Activated CD4-positive, alpha-beta T cell treated with anti-CD3 and anti-CD28 coated beads, Interleukin-2, amount 50 U/mL, for 24 hours (primary cell): ENCODE results near the gene DCTN2.
"Not testable (repeated sequence)": the region's sequence is repeated elsewhere in the genome, so short reads cannot be mapped to it uniquely, and the experiment has no call there.

Experiments
- DNase-seq, 2 donors: peaks; one replicate each; pipeline ENCODE4 v3.0.0-alpha.2; 2020; ENCODE audit warnings: low read depth in 1 of 2, low spot score in 1 of 2

DCTN2 gene

DNA sequence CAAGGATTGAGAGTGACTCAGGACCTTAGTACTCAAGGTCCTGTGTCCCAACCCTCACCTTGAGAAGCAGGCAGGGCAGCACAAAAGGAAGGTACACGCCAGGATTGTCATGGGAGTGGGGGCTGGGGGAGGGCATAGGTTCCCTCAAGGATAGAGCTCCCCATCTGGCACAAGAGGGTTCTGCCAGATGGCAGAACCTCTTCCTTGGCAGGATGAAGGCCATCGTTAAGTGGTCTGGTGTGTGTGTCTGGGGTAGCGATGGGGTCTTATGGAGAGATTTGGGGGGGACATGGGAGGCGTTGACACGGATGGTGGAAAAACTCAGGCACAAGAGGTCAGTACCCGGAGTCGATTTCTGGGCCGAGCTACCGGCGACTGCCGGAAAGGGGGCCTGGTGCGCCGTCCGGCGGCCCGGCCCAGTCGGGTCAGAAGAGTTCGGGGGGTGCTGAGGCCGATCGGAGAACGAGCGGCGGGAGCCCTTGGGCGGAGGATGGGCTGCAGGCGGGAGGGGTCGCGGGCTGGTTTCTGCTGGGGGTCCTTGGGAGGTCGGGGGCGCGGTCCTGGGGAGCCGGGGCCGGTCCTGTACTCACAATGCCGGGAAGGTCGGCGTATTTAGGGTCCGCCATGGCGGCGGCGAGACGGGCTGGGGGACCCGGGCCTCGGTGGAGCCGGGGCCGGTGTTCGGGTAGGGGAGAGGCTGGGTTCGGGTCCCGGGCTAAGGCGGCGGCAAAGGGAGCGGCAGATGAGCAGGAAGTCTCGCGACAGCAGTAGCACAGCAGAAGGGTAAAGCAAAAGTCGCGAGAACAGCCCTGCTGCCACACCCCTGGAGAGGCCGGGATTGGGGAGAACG lies at the start of gene DCTN2:
TSS of gene DCTN2 (minus strand) at position 755 of the 850 bp plus-strand sequence. CDS start at position 626, 129 bp downstream.
- DNase-seq, result peak; percentile 76 to 93

DNA sequence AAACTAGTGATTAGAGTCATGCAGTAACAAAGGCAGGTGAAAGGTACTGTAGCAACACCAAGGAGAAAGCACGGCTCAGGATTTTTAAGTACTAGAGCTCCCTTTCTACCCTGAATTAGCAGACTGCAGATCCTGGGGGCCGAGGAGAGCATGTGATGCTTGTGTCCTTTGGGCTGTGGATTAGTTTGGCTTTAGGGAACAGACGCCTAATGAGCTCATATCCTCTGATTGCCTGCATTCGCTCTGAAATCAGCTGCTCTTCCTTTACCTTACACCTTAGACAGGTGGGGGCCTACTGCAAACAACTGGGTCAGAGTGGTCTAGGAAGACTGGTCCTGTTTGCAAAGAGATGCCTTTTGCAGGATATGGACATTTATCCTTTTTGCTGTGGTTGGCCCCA lies 46.2 kb upstream of the DCTN2 start:
- no peak for DNase-seq

DNA sequence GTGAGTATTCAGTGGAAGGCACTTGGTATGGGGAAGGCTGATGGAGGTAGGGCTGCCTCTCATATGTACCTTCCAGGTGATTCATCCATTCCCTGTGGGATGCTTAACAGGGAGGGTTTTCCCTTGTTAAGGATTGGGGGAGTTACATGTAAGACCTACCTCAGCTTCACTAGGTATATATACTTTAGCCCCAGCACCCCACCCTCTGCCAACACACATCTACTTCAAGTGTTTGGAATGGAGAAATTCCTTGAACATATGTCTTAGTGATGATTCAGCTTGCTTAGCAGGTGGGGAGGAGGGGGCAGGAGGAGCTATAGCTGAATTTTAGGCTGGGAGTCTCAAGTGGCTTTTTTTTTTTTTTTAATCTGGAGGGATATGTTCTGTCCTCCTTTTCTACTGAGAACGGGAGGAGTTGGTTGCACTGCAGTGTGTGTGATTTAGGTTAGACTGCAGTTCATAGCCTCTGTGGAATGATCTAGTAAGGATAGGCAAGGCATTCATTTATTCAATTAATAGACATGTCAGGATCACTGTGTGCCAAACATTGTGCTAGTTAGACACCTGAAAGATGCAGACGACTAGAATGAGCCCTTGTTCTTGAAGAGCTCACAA lies 45.7 kb upstream of the DCTN2 start:
- DNase-seq, result no peak

GRCh38 chr12:57591782-57592325 lies 44.9 kb upstream of the DCTN2 start:
- DNase-seq, result no peak

- peak; percentile 49 to 70 for DNase-seq
Measured at GRCh38 chr12:57590864-57591781, 44.1 kb upstream of the DCTN2 start, which contains the start of gene PIP4K2C. TSS of gene PIP4K2C (plus strand) at chr12:57591192. CDS start at chr12:57591290, 98 bp downstream.

DNA sequence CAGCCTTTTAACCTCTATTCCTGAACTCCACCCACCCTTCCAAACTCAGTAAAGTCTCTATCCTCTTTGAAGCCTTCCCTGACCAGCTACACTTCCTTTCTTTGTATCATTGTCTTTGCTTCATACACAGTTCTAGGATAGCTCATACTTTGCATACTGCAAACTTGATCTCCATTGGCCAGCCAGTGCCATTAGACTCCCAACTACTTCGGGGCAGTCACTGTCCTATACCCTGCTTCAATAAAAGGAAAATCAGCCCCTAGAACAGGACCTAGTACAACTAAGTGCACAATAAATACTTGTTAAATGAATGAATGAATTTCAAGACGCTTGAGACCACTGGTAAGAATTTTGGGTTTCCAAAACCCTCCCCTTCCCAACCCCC lies 43.5 kb upstream of the DCTN2 start:
- no peak for DNase-seq

GRCh38 chr12:57588951-57589610 lies 42.1 kb upstream of the DCTN2 start:
- not testable (repeated sequence) for DNase-seq

GRCh38 chr12:57586832-57587429 lies 39.9 kb upstream of the DCTN2 start:
- DNase-seq, result no peak

DNA sequence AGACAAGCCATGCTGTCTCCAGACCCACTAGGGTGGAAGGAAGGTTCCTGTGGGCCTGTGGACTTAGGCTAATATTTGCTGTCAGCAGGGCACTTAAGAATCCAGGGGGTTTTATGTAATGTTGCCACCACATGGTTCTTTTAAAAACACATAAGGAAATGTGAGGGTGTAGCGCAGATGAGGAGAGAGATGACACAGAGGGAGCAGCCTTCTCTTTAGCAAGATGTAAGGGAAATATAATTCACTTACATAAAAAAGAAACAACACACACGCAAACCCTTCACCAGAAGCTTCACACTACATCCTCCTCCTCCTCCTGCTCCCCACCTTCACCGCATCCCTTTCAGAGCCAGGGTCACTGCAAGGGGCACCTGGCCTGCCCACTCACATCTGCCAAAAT lies 39.1 kb upstream of the DCTN2 start:
- DNase-seq, result no peak

DNA sequence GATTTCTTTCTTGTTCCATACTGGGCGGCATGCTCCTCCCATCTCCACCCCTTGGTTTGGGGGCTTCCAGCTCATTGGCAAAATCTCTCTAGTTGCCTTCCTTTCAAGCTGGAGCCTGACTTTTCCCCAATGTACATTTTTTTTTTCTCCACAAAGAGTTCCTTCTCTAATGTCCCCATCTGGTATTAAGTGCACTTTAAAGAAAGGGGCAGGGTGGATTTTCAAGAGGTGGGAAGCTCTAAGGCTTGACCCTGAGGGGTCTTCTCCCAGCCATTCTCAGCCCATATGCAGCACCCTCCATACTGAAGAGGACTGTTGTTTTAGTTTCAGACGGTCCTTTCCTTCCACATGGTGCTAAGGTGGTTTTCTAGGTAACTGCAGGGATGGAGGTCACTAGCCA lies 38.2 kb upstream of the DCTN2 start:
- DNase-seq, result no peak

DNA sequence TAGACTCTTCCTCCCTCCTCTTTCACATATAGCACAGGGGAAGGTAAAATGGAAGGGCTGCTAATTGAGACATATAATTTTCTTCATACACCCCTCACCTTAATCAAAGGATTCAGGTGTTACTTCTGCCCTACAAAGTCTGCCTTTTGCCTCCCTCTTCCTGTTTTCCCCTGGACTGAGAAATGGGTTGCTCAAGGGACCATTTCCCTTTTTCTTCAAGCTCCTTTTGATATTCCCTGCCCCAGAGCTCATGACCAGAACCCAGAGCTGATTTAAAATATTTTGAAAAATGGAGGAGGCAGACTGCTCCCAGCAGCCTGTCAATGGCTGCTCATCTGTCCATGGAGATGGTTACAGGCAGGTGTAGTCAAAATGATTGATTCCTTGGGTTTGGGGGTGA lies 37.7 kb upstream of the DCTN2 start:
- no peak for DNase-seq

- DNase-seq, result no peak
Measured at GRCh38 chr12:57584050-57584449, 37.1 kb upstream of the DCTN2 start.

- peak; percentile 27 to 76 for DNase-seq
Measured at GRCh38 chr12:57583008-57583831, 36.2 kb upstream of the DCTN2 start.

- no peak for DNase-seq
Measured at GRCh38 chr12:57582440-57582839, 35.4 kb upstream of the DCTN2 start.

- no peak for DNase-seq
Measured at GRCh38 chr12:57581802-57582201, 34.8 kb upstream of the DCTN2 start.

- DNase-seq, result no peak
Measured at GRCh38 chr12:57580466-57580795, 33.4 kb upstream of the DCTN2 start.

GRCh38 chr12:57579677-57580465 lies 32.9 kb upstream of the DCTN2 start:
- no peak for DNase-seq

- DNase-seq, result no peak
Measured at GRCh38 chr12:57579011-57579410, 32.0 kb upstream of the DCTN2 start.
